Activated CD8-positive, alpha-beta memory T cell treated with anti-CD3 and anti-CD28 coated beads, Interleukin-2, amount 50 U/mL, for 24 hours (primary cell): ENCODE data around the gene CARS2.
"Not testable (repeated sequence)": the region's sequence is repeated elsewhere in the genome, so short reads cannot be mapped to it uniquely, and the experiment has no call there.

Experiments used
- DNase-seq: peaks from one replicate; pipeline ENCODE4 v3.0.0-alpha.2; 2020; ENCODE audit errors: extremely low read depth

The CARS2 gene

GRCh38 chr13:110638814-110639806 lies 66.8 kb downstream of the CARS2 start:
- no peak for DNase-seq

GRCh38 chr13:110638257-110638656 lies 67.7 kb downstream of the CARS2 start:
- no peak for DNase-seq

GRCh38 chr13:110637747-110638146 lies 68.2 kb downstream of the CARS2 start:
- no peak for DNase-seq

DNA sequence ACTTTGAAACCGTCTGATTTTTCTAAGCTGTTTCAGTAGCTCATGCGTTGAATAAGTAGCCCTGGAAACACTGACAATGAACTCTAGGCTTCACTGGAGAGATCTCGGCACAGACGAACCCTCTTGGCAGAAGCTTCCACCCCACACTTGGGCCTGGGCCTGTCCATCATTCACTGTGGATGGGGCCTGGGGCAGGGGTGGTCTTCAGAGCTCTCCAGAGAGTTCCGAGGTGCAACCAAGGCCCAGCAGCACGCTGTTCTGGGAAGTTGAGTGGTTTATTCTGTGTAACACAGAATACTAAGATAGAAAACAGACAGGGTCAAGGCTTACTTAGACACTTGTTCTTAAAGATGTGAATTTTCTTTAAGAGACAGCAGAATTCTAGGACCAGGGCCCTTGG lies 68.6 kb downstream of the CARS2 start:
- no peak for DNase-seq

DNA sequence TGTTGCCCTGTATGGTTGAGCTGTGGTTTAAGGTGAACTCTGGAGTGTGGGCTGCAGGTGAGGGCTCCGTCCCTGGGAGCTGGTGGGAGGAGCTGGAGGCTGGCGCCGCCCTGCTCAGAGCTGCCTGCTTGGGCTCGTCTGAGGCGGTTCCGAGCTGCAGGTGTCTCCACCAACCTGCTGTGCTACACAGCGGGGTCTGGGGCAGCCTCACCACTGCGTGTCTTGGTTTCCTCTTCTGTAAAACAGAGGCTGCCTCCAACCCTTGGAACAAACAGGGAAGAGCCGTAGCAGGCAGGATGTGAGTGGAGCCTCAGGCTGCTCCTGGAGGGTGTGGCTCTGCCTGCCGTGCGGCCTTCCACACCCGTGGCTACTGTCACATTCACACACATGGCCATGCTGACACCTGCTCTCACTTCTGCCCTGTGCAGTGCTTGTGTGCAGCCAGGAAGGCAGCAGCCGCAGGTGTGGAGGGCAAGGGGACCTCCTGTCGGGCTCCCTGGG lies 69.2 kb downstream of the CARS2 start:
- no peak for DNase-seq

DNA sequence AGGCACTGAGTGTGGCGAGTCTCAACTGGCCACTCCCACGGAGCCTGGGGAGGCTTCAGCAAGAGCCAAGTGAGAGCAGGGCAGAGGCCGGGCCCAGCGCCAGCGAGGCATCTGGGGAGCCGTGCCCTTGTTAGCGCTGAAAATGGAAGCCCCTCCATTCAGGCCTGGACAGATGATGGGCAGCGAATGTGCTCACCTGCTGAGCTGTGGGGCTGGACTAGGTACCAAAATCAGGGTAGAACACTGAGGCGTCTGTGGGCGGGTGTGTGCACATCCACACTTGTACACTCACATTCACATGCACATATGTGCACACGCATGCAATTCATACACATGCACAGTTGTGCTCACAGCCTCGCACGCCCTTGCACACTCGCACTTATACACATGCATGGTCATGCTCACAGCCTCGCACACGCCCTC lies 69.9 kb downstream of the CARS2 start:
- DNase-seq: no peak

- DNase-seq: no peak
Observed at GRCh38 chr13:110635405-110636002, 70.4 kb downstream of the CARS2 start.

GRCh38 chr13:110634558-110634957 lies 71.4 kb downstream of the CARS2 start:
- no peak for DNase-seq

DNA sequence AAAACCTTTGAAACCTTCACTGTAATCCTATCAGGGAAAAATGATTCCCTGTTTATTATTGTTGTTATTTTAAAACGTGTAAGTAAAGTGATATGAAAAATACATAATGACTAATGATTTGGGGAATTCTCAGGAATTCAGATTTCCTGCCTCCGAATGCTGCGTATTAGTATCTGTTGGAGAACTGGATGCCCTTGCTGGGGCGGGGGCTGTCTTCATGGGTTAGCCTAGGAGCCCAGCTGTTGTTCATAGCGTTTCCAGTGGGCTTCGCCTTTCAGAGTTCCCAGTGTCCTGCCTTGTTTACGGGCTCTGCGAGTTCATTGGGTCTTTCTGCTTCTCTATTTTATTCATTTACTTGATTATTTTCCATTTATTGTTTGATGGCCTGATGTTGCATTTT lies 72.1 kb downstream of the CARS2 start:
- no peak for DNase-seq

GRCh38 chr13:110632255-110632654 lies 73.7 kb downstream of the CARS2 start:
- DNase-seq: not testable (repeated sequence)

DNA sequence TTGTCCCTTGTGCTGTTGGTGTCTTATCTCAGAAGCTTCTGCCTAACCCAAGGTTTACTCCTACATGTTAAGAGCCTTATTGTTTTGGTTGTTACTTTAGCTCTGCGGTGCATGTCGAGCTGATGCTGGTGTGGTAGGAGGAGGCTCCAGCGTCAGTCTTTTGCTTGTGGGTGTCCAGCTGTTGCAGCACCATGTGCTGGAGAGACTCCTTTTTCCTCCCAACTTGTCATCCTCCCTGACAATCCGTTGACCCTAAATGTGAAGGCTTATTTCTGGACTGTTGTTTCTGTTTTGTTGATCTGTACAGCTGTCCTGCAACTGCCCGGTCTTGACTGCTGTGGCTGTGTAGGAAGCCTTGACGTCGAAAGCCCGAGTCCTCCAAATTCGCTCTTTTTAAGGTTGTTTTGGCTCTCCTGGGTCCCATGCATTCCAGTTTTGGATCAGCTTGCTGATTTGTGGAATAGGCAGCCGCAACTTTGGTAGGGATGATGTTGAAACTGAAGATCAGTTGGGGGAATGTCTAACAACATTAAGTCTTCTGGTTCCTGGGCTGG lies 75.3 kb downstream of the CARS2 start:
- no peak for DNase-seq

- DNase-seq: no peak
Observed at GRCh38 chr13:110629735-110630134, 76.2 kb downstream of the CARS2 start.

GRCh38 chr13:110628952-110629701 lies 76.8 kb downstream of the CARS2 start:
- no peak for DNase-seq

DNA sequence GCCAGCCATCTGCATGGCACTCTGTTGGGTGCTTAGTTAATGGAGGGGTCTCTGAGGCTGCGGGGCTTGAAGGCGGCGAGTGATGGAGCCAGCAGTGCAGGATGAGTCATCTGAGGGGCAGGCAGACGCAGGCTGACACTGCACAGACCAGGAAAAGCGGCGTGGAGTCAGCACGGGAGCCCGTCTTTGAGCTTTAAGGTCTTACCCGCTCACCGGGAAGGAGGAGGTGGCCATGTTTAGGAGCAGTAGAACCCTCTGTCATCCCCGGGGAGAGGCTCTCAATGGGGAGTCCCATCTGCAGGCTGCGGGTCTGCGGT lies 77.5 kb downstream of the CARS2 start:
- no peak for DNase-seq

GRCh38 chr13:110627761-110628476 lies 78.0 kb downstream of the CARS2 start:
- no peak for DNase-seq

DNA sequence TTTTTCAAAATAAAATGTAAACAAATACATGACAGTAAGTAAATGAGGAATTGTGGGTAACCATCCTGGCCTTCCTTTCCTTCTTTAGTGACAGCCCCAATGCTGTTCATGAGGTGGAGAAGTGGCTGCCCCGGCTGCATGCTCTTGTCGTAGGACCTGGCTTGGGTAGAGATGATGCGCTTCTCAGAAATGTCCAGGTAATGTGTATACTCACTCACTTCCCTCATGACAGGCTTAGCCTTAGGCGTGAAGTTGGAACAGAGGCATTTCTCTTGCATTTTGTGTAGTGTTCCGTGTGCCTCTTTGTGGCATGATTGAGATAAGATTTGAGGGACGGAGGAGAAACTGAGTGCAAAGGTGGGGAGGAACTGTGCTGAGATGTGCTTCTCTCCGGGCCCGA lies 78.6 kb downstream of the CARS2 start:
- no peak for DNase-seq

DNA sequence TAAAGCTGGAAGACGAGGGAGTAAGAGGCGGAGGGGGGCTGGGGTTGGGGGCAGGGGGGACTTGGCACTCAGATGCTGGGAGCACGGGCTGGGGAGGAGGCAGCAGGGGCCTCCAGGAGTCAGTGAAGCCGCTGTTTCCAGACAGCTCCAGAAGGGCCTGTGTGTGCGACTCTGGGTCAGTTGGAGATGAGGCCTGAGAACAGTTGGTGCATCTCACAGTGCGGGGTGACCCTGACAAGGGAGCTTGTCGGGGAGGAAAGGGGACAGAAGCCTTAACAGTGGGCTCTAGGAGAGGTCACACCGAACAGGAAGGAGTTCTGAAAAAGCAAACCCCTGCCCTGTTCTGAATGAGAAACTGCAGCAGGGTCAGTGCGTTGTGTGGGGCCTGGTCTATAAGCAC lies 79.4 kb downstream of the CARS2 start:
- DNase-seq: no peak

DNA sequence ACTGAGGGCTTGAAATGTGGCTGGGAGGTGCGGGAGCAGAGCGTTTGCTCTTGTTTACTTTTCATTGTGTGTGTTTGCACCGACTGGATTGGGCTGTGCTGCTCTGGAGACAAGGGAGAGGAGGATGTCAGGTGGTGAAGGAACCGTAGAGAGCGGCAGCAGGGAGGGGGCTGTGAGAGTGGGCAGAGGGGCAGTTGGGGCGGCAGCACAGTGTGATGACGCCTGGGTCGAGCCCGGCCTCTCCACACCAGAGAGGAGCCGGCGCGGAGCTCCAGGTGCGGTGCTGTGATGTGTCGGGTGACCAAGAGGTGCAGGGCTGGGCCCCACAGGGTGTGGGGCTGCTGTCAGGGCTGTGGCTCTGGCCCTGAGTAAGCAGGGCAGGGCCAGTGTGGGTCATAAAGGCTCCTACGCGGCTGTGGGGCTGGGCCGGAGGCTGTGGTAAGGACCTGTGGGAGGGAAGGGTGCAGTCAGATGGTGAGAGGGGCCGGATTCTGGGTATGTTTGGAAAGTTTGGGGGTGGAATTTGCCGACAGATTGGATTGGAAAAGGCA lies 80.1 kb downstream of the CARS2 start:
- no peak for DNase-seq

DNA sequence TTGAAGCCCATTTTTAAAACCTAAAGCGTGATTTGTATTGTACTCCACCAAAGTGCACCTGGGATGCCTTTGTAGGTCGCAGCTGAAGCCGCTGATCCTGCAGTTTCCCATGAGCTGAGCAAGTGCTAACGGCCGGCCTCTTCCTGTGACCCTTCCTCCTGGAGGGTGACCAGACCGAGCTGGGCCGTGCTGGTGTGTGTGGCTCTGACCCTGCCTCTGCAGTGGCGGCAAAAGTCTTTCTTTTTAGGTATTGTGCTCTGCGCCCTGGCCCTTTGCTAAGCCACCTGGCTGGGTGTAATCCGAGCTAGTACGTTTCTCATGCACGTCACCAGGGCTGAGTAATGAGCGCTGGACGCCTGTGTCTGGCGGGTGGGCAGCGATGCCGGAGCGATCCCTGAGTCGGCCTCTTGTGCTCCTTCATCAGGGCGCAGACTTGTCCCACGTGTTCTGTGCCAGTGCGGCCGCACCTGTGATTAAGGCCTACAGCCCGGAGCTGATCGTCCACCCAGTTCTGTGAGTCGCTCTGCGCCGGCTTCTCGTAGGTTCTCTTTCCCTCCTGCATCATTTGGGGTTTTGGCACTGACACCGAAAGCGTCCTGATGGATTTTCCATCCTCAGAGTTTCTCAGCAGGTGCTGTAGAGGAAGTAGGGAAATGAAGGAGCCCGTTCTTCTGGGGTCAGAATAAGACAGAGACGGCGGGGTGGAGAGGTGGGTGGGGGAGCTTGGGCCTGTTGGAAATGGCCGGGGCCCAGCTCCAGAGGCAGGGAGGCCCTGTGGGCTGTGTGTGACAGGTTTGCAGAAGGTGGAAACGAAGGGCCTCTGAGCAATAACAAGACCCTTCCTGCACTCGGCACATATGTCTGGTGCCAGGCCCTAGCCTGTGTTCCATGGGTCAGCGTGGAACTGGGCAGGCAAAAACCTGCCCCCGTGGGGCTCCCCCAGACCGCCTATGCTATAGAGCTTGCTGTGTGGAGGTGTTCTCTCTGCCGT lies 80.9 kb downstream of the CARS2 start:
- no peak for DNase-seq

DNA sequence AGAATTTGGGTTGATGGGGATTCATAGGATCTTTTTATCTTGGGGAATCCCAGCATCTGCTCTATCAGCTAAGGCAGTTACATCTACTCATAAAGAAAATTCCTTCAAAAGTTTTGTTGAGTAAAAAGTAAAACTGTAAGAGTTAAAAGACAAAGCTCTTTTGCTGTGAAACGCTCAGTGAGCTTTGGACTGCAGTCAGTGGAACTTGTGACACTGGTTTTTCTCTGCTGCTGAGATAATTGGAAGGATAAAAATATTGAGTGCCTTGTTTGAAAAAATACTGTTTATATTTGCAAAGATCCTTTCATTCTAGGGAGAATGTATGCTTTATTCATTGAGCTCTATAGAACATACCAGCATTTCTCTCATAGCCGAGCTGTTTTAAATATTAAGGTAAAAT lies 85.3 kb downstream of the CARS2 start:
- DNase-seq: no peak
